Vagina (tissue), 2 donors: ENCODE results near the gene CACNB1. TPM values are rescaled to one million over a fixed set of nuclear protein-coding genes. Genes with fewer than 3 reads are reported as not detected.
"Not testable (repeated sequence)": the region's sequence is repeated elsewhere in the genome, so short reads cannot be mapped to it uniquely, and the experiment has no call there.

Source experiments
- DNase-seq, 2 donors: peaks; one replicate each; pipeline ENCODE4 v3.0.0-alpha.2; 2017; ENCODE audit errors: extremely low spot score in 2 of 2
- H3K27ac ChIP-seq: fragments of 200-600 bp; sonication (generic); one replicate; pipeline ENCODE4 v1.5.1; 2019
- H3K27me3 ChIP-seq: fragments of 200-600 bp; sonication (generic); one replicate; pipeline ENCODE4 v1.5.1; 2019
- H3K36me3 ChIP-seq, 2 donors: fragments of 200-600 bp; sonication (generic); one replicate each; pipeline ENCODE4 v1.5.1; 2017 to 2019
- H3K4me1 ChIP-seq: fragments of 200-600 bp; sonication (generic); one replicate; pipeline ENCODE4 v1.5.1; 2019
- H3K4me3 ChIP-seq, 2 donors: fragments of 200-600 bp; sonication (generic); 1 replicate in 1 of 2; 2 replicates in 1 of 2; pipeline ENCODE4 v1.5.1; 2016 to 2019
- H3K9me3 ChIP-seq: fragments of 200-600 bp; sonication (generic); one replicate; pipeline ENCODE4 v1.5.1; 2019
- CTCF ChIP-seq, 3 experiments: fragments of 450-650 bp in 2 of 3; fragments of 200-600 bp in 1 of 3; sonication (generic) in 1 of 3; IDR thresholded peaks; one replicate each; pipeline ENCODE4 v1.5.1; 2017 to 2019; ENCODE audit warnings: antibody characterized with exemption in 3 of 3, mild to moderate bottlenecking in 2 of 3, moderate library complexity in 2 of 3
- POLR2A ChIP-seq, 2 donors: fragments of 450-650 bp; IDR thresholded peaks; one replicate each; pipeline ENCODE4 v1.6.1; 2017; ENCODE audit warnings: antibody characterized with exemption in 2 of 2, mild to moderate bottlenecking in 2 of 2, moderate library complexity in 2 of 2
- POLR2AphosphoS5 ChIP-seq, 2 donors: sonication (generic); formaldehyde crosslinking; IDR thresholded peaks; one replicate each; pipeline ENCODE4 v1.9.0; 2017; ENCODE audit warnings: antibody characterized with exemption in 2 of 2, mild to moderate bottlenecking in 2 of 2, low read depth in 1 of 2; ENCODE audit not compliant: insufficient read depth in 1 of 2
- intact Hi-C: fragments of 100-400 bp; cut with DNase I; formaldehyde crosslinking; loops from one replicate; pipeline ENCODE4 v1.15.1; 2023
- total RNA-seq: library from RNA; depleted of rRNA; stranded (reverse); fragments of >200 nt; gene quantifications from one replicate; pipeline ENCODE4 v1.2.3, GENCODE V29; 2016

The CACNB1 gene
- total RNA-seq, 1 donor from 2014 or later, result 8.3 TPM

- no peaks in the 10 kb centered on the region for H3K4me1 ChIP-seq
- DNase-seq, result no peak
- intact Hi-C loops, result no loop called here
- H3K4me3 ChIP-seq, result no peak overlapping the region
- H3K27ac ChIP-seq, result no peak overlapping the region
- H3K27me3 ChIP-seq, result no peaks in the 10 kb centered on the region
- no peaks in the 10 kb centered on the region for H3K9me3 ChIP-seq
- H3K36me3 ChIP-seq, result no peaks in the 10 kb centered on the region
- TF ChIP-seq CTCF (IDR thresholded peaks at IDR 0.05) (no peak), POLR2A (IDR thresholded peaks at IDR 0.05) (no peak), POLR2AphosphoS5 (IDR thresholded peaks at IDR 0.05; ENCODE audit: insufficient read depth in 1 of 2, low read depth in 1 of 2) (no peak)
These were observed 67.3 kb downstream of the CACNB1 start for GRCh38 chr17:39130205-39130604.

GRCh38 chr17:39129544-39129943 lies 67.9 kb downstream of the CACNB1 start:
- H3K9me3 ChIP-seq, DNase-seq, H3K4me3 ChIP-seq, H3K27me3 ChIP-seq, intact Hi-C loops, H3K4me1 ChIP-seq, H3K36me3 ChIP-seq, H3K27ac ChIP-seq: not testable (repeated sequence)

GRCh38 chr17:39126436-39126835 lies 71.0 kb downstream of the CACNB1 start:
- no peaks in the 10 kb centered on the region for H3K36me3 ChIP-seq
- H3K9me3 ChIP-seq, result no peaks in the 10 kb centered on the region
- no peaks in the 10 kb centered on the region for H3K4me1 ChIP-seq
- H3K27ac ChIP-seq, result no peak overlapping the region
- no peak for TF ChIP-seq POLR2AphosphoS5 (IDR thresholded peaks at IDR 0.05; ENCODE audit: insufficient read depth in 1 of 2, low read depth in 1 of 2)
- no peak for TF ChIP-seq POLR2A (IDR thresholded peaks at IDR 0.05)
- no peak for TF ChIP-seq CTCF (IDR thresholded peaks at IDR 0.05)
- intact Hi-C loops, result no loop called here
- H3K27me3 ChIP-seq, result no peaks in the 10 kb centered on the region
- H3K4me3 ChIP-seq, result no peak overlapping the region
- DNase-seq, result no peak

GRCh38 chr17:39125143-39125875 lies 72.2 kb downstream of the CACNB1 start:
- H3K27ac ChIP-seq, result no peak overlapping the region
- H3K36me3 ChIP-seq, result no peaks in the 10 kb centered on the region
- H3K4me3 ChIP-seq, result no peak overlapping the region
- H3K4me1 ChIP-seq, result no peaks in the 10 kb centered on the region
- H3K27me3 ChIP-seq, result no peaks in the 10 kb centered on the region
- H3K9me3 ChIP-seq, result no peaks in the 10 kb centered on the region
- intact Hi-C loops, result no loop called here
- no peak for TF ChIP-seq CTCF (IDR thresholded peaks at IDR 0.05)
- no peak for TF ChIP-seq POLR2A (IDR thresholded peaks at IDR 0.05)
- no peak for TF ChIP-seq POLR2AphosphoS5 (IDR thresholded peaks at IDR 0.05; ENCODE audit: insufficient read depth in 1 of 2, low read depth in 1 of 2)
- no peak for DNase-seq

- H3K27ac ChIP-seq, result no peak overlapping the region
- no peaks in the 10 kb centered on the region for H3K27me3 ChIP-seq
- no peaks in the 10 kb centered on the region for H3K9me3 ChIP-seq
- H3K36me3 ChIP-seq, result no peaks in the 10 kb centered on the region
- TF ChIP-seq CTCF (IDR thresholded peaks at IDR 0.05), result no peak
- TF ChIP-seq POLR2AphosphoS5 (IDR thresholded peaks at IDR 0.05; ENCODE audit: insufficient read depth in 1 of 2, low read depth in 1 of 2), result no peak
- no peak for TF ChIP-seq POLR2A (IDR thresholded peaks at IDR 0.05)
- no peaks in the 10 kb centered on the region for H3K4me1 ChIP-seq
- intact Hi-C loops, result no loop called here
- no peak for DNase-seq
- H3K4me3 ChIP-seq, result no peak overlapping the region
These were observed 73.8 kb downstream of the CACNB1 start for GRCh38 chr17:39123627-39124026.

Other genes with a start within 250 kb of the CACNB1 start
- not detected for gene FBXO47, start 230.3 kb downstream of the CACNB1 start, total RNA-seq
- gene PLXDC1, start 46.0 kb downstream of the CACNB1 start, total RNA-seq, result 6.6 TPM
- gene ARL5C, start 31.5 kb downstream of the CACNB1 start, total RNA-seq, result not detected
- 2,758 TPM for gene RPL19, start 2.6 kb upstream of the CACNB1 start, total RNA-seq
- 0.98 TPM for gene STAC2, start 28.3 kb upstream of the CACNB1 start, total RNA-seq
- 15.7 TPM for gene FBXL20, start 204.0 kb upstream of the CACNB1 start, total RNA-seq